ENCODE data around the gene AGER. TPM values are rescaled to one million over a fixed set of nuclear protein-coding genes. Genes with fewer than 3 reads are reported as not detected.

Gene AGER
- total RNA-seq, 3 donors from 2014 or later = 5.3 to 8.1 (median 6.3) TPM

GRCh38 chr6:32151863-32152768 lies 31.9 kb downstream of the AGER start, which contains the start of gene PRRT1:
TSS of gene PRRT1 (minus strand) at chr6:32151939. CDS start at chr6:32151827, 112 bp downstream.
- intact Hi-C loops (cut with DNase I, micrococcal nuclease) = no loop called here
- H3K4me1 ChIP-seq (ENCODE audit: low read depth) = peaks cover 26% of the 10 kb centered on the region
- H3K36me3 ChIP-seq (ENCODE audit: low read depth) = no peaks in the 10 kb centered on the region
- no peak within 1 kb of the TSS for H3K4me3 ChIP-seq
- no peak for DNase-seq
- no peaks in the 10 kb centered on the region for H3K9me3 ChIP-seq
- TF ChIP-seq CTCF (IDR thresholded peaks at IDR 0.05) = no peak
- ATAC-seq = no peak

GRCh38 chr6:32151181-32151862 lies 32.7 kb downstream of the AGER start:
- Histone ChIP-seq H3K36me3 (ENCODE audit: low read depth) (no peaks in the 10 kb centered on the region), H3K9me3 (no peaks in the 10 kb centered on the region), H3K4me3 (no peak overlapping the region), H3K4me1 (ENCODE audit: low read depth) (peaks cover 25% of the 10 kb centered on the region)
- DNase-seq = no peak
- intact Hi-C loops (cut with DNase I, micrococcal nuclease) = no loop called here
- TF ChIP-seq CTCF (IDR thresholded peaks at IDR 0.05) = no peak
- ATAC-seq = no peak

- H3K36me3 ChIP-seq (ENCODE audit: low read depth) = no peaks in the 10 kb centered on the region
- DNase-seq = no peak
- H3K4me1 ChIP-seq (ENCODE audit: low read depth) = peaks cover 16% of the 10 kb centered on the region
- H3K4me3 ChIP-seq = no peak overlapping the region
- no peak for TF ChIP-seq CTCF (IDR thresholded peaks at IDR 0.05)
- no peak for ATAC-seq
- H3K9me3 ChIP-seq = no peaks in the 10 kb centered on the region
- intact Hi-C loops (cut with DNase I, micrococcal nuclease) = no loop called here
Observed at GRCh38 chr6:32149932-32150870, 33.9 kb downstream of the AGER start.

- no peak for DNase-seq
- no peak for TF ChIP-seq CTCF (IDR thresholded peaks at IDR 0.05)
- ATAC-seq = no peak
- intact Hi-C loops (cut with DNase I, micrococcal nuclease) = no loop called here
- H3K36me3 ChIP-seq (ENCODE audit: low read depth) = no peaks in the 10 kb centered on the region
- H3K4me3 ChIP-seq = no peak overlapping the region
- H3K4me1 ChIP-seq (ENCODE audit: low read depth) = peaks cover 9% of the 10 kb centered on the region
- no peaks in the 10 kb centered on the region for H3K9me3 ChIP-seq
Observed at GRCh38 chr6:32149092-32149755, 34.8 kb downstream of the AGER start.
